GM10248 (cell line): ENCODE results near the gene PKHD1.

ENCODE experiments used
- CTCF ChIA-PET: fragments of 300-600 bp; sonication (Branson Sonifier 250); formaldehyde crosslinking; extraction: SDS; loops from one replicate; lab custom pipeline; 2021; ENCODE audit warnings: antibody characterized with exemption; lab: Yijun Ruan, JAX
- POLR2A ChIA-PET: fragments of 350-650 bp; sonication (Branson Sonifier 250); formaldehyde crosslinking; extraction: SDS; loops from one replicate; lab custom pipeline; 2020; ENCODE audit warnings: antibody characterized with exemption; lab: Yijun Ruan, JAX
- DNase-seq: peaks from one replicate; pipeline ENCODE4 v3.0.0; 2012; ENCODE audit errors: extremely low spot score
- CTCF ChIP-seq: IDR thresholded peaks from 2 replicates; pipeline ENCODE4 v1.5.1; 2012; ENCODE audit warnings: mild to moderate bottlenecking, low read depth; ENCODE audit errors: extremely low read depth, missing control alignments, control extremely low read depth

Gene PKHD1

GRCh38 chr6:51842061-51842803, 245.2 kb downstream of the PKHD1 start:
- ChIA-PET POLR2A (no interaction called here), CTCF (interaction anchor here (1.7 to 2.3 kb wide), 3 partner anchors 10 to 117 kb away, joined by 7 to 9 read pairs (median 8); no protein-coding TSS in a partner anchor)
- TF ChIP-seq CTCF = no peak
- DNase-seq = no peak

- TF ChIP-seq CTCF = no peak
- POLR2A ChIA-PET = no interaction called here
- no peak for DNase-seq
- CTCF ChIA-PET = no interaction called here
These were observed 245.8 kb downstream of the PKHD1 start for GRCh38 chr6:51841626-51842025.

- ChIA-PET POLR2A (no interaction called here), CTCF (interaction anchor here (0.8 to 2.0 kb wide), 2 partner anchors 15 to 29 kb away, joined by 3 to 4 read pairs; no protein-coding TSS in a partner anchor)
- TF ChIP-seq CTCF = no peak
- no peak for DNase-seq
These were observed 247.6 kb downstream of the PKHD1 start for GRCh38 chr6:51839726-51840374.

GRCh38 chr6:51830666-51831065, 256.7 kb downstream of the PKHD1 start:
- CTCF ChIA-PET = no interaction called here
- POLR2A ChIA-PET = no interaction called here
- no peak for DNase-seq
- TF ChIP-seq CTCF = no peak

GRCh38 chr6:51827580-51827979, 259.8 kb downstream of the PKHD1 start:
- no peak for TF ChIP-seq CTCF
- POLR2A ChIA-PET = no interaction called here
- no peak for DNase-seq
- CTCF ChIA-PET = no interaction called here

GRCh38 chr6:51824940-51825339, 262.5 kb downstream of the PKHD1 start:
- ChIA-PET POLR2A (no interaction called here), CTCF (interaction anchor here (1.1 to 2.8 kb wide), 2 partner anchors 11 to 19 kb away, joined by 3 to 9 read pairs; no protein-coding TSS in a partner anchor)
- no peak for TF ChIP-seq CTCF
- DNase-seq = no peak
